Ishikawa (cell line): ENCODE data around the gene MYBPC1.

ENCODE experiments used
- CEBPB ChIP-seq: IDR thresholded peaks from 2 replicates; pipeline ENCODE4 v1.6.1; 2012
- CREB1 ChIP-seq: IDR thresholded peaks from 2 replicates; pipeline ENCODE4 v1.6.1; 2012; ENCODE audit warnings: low read depth
- EGR1 ChIP-seq: IDR thresholded peaks from 2 replicates; pipeline ENCODE4 v1.6.1; 2012
- EP300 ChIP-seq: IDR thresholded peaks from 2 replicates; pipeline ENCODE4 v1.6.1; 2012; ENCODE audit warnings: borderline replicate concordance
- FOXM1 ChIP-seq: IDR thresholded peaks from 2 replicates; pipeline ENCODE4 v1.6.1; 2012; ENCODE audit warnings: low read depth, borderline replicate concordance
- NFIC ChIP-seq: IDR thresholded peaks from 2 replicates; pipeline ENCODE4 v1.6.1; 2012
- RAD21 ChIP-seq: IDR thresholded peaks from 2 replicates; pipeline ENCODE4 v1.6.1; 2012; ENCODE audit warnings: low read depth
- TAF1 ChIP-seq: IDR thresholded peaks from 2 replicates; pipeline ENCODE4 v1.6.1; 2012; ENCODE audit warnings: low read depth, mild to moderate bottlenecking
- TCF12 ChIP-seq: IDR thresholded peaks from 2 replicates; pipeline ENCODE4 v1.6.1; 2012; ENCODE audit warnings: low read depth
- TEAD4 ChIP-seq: IDR thresholded peaks from 2 replicates; pipeline ENCODE4 v1.6.1; 2012
- YY1 ChIP-seq: IDR thresholded peaks from 2 replicates; pipeline ENCODE4 v1.6.1; 2012; ENCODE audit warnings: low read depth
- ZBTB7A ChIP-seq: IDR thresholded peaks from 2 replicates; pipeline ENCODE4 v1.6.1; 2012; ENCODE audit warnings: low read depth
- TF ChIP-seq, protein P1 (sequence below): IDR thresholded peaks from 2 replicates; pipeline ENCODE4 v1.6.1; 2012
- TF ChIP-seq, protein P2 (sequence below): IDR thresholded peaks from 2 replicates; pipeline ENCODE4 v1.6.1; 2012
- TF ChIP-seq, protein P3 (sequence below): IDR thresholded peaks from 2 replicates; pipeline ENCODE4 v1.6.1; 2012; ENCODE audit warnings: low read depth, mild to moderate bottlenecking

MYBPC1 gene

DNA sequence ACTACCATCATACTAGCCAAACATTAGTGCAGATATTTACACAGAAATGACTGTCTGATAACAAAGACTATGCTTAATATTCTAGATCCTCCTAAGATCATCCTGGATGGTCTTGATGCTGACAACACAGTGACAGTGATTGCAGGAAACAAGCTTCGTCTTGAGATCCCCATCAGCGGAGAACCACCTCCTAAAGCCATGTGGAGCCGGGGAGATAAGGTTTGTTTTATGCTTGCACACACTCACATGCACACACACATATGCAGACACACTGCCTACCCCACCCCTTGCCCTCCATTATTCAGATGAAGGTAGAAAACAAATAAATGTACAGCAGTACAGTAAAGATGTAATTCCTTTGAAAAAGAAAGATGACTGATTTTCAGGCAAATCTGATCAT, 58.3 kb downstream of the MYBPC1 start:
- TF ChIP-seq TEAD4: no peak
- TF ChIP-seq CEBPB: no peak
- TF ChIP-seq, protein P1, sequence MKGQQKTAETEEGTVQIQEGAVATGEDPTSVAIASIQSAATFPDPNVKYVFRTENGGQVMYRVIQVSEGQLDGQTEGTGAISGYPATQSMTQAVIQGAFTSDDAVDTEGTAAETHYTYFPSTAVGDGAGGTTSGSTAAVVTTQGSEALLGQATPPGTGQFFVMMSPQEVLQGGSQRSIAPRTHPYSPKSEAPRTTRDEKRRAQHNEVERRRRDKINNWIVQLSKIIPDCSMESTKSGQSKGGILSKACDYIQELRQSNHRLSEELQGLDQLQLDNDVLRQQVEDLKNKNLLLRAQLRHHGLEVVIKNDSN: no peak
- no peak for TF ChIP-seq EP300
- no peak for TF ChIP-seq TCF12

DNA sequence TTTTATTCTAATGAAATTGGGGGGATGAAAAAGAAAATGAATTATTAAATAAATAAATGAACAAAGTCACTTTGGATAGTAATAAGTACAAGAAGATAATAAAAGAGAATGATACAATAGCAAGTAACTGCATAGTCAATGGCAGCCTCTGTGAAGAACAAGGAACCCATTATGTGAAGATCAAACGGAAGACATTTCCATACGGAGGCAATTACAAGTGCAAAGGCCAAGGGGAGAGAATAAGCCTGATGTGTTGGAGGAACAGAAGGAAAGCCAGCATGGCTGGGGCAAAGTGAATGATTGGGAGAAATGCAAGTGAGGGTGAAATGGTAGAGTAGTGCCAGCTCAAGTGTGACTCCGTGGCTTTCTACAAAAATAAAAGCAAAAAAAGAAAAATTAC, 58.7 kb downstream of the MYBPC1 start:
- TF ChIP-seq TEAD4 (no peak), YY1 (no peak), FOXM1 (no peak), NFIC (no peak)
- TF ChIP-seq, protein P1: no peak

DNA sequence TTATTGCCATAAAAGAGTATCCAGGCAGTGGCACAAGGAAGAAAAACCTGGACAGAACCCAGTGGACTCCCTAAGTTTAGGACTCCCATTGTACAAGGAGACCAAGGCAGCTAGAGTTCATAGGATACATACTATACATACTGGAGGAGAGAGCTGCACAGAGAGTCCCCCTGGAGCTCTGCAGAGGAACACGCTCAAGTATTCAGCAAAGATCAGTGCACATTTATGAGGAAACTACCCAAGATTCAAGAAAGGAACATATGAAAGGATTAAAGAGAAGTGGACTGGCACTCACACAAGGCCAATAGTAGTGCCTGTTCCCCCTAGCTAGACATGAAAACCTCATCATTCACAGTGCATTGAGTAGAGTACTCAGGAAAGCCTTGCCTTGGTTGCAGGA, 59.7 kb downstream of the MYBPC1 start:
- TF ChIP-seq, protein P2, sequence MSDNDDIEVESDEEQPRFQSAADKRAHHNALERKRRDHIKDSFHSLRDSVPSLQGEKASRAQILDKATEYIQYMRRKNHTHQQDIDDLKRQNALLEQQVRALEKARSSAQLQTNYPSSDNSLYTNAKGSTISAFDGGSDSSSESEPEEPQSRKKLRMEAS: no peak
- TF ChIP-seq CREB1 (no peak), EGR1 (no peak), TCF12 (no peak), YY1 (no peak), ZBTB7A (no peak), RAD21 (no peak), CEBPB (no peak), EP300 (no peak), FOXM1 (no peak), NFIC (no peak), TAF1 (no peak), TEAD4 (no peak)
- TF ChIP-seq, protein P1: no peak
- TF ChIP-seq, protein P3, sequence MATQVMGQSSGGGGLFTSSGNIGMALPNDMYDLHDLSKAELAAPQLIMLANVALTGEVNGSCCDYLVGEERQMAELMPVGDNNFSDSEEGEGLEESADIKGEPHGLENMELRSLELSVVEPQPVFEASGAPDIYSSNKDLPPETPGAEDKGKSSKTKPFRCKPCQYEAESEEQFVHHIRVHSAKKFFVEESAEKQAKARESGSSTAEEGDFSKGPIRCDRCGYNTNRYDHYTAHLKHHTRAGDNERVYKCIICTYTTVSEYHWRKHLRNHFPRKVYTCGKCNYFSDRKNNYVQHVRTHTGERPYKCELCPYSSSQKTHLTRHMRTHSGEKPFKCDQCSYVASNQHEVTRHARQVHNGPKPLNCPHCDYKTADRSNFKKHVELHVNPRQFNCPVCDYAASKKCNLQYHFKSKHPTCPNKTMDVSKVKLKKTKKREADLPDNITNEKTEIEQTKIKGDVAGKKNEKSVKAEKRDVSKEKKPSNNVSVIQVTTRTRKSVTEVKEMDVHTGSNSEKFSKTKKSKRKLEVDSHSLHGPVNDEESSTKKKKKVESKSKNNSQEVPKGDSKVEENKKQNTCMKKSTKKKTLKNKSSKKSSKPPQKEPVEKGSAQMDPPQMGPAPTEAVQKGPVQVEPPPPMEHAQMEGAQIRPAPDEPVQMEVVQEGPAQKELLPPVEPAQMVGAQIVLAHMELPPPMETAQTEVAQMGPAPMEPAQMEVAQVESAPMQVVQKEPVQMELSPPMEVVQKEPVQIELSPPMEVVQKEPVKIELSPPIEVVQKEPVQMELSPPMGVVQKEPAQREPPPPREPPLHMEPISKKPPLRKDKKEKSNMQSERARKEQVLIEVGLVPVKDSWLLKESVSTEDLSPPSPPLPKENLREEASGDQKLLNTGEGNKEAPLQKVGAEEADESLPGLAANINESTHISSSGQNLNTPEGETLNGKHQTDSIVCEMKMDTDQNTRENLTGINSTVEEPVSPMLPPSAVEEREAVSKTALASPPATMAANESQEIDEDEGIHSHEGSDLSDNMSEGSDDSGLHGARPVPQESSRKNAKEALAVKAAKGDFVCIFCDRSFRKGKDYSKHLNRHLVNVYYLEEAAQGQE: no peak

DNA sequence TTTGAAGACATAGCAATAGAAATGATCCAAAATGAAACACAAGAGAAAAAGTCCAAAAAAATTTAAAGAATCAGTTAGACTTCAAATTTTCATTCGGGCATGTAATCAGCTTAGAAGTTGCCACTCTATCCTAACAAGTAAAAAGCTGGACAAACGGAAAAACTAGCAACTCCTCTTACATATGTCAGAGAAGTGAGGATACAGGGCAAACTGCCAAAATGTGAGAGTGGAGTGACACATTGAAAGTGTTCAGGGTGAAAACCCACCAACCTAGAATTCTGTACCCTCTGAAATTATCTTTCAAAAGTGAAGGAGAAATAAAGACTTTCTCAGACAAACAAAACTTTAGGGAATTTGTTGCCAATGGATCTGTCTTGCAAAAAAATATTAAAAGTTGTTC, 60.6 kb downstream of the MYBPC1 start:
- TF ChIP-seq, protein P1: no peak
- TF ChIP-seq EGR1 (no peak), TEAD4 (no peak), NFIC (no peak), FOXM1 (no peak), TAF1 (no peak), RAD21 (no peak), CEBPB (no peak), EP300 (no peak), ZBTB7A (no peak), YY1 (no peak), CREB1 (no peak), TCF12 (no peak)
- TF ChIP-seq, protein P2: no peak
- TF ChIP-seq, protein P3: no peak

DNA sequence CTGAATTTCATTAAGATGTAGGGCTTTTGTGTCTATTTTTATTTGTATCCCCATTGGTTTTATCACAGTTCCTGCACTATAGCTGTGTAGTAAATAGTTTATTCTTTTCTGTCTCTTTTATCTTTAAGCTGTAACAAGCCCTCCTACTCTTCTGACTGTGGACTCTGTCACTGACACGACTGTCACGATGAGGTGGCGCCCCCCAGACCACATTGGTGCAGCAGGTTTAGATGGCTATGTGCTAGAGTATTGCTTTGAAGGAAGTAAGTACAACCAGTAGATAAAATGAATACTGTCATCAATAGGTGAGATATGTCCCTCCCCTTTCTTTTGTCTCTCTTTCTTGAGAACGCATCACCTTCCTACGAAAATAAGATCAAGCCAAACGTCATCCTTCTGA, 68.5 kb downstream of the MYBPC1 start:
- no peak for TF ChIP-seq NFIC
- no peak for TF ChIP-seq ZBTB7A
- no peak for TF ChIP-seq CEBPB
- TF ChIP-seq TAF1: no peak
- no peak for TF ChIP-seq TCF12
- TF ChIP-seq, protein P1: no peak
- TF ChIP-seq EGR1: no peak
- no peak for TF ChIP-seq FOXM1
- TF ChIP-seq EP300: no peak
- no peak for TF ChIP-seq RAD21
- TF ChIP-seq, protein P2: no peak
- TF ChIP-seq, protein P3: no peak
